Mucosa of stomach (tissue), 1 donor: ENCODE results near the gene C20orf96.
A peak's percentile ranks its signal among the peaks of the same experiment; 100 is the strongest.

Experiments used
- H3K27me3 ChIP-seq: one replicate; pipeline ENCODE4 v1.7.0; 2013; ENCODE audit warnings: mild to moderate bottlenecking, low read length; ENCODE audit not compliant: control insufficient read depth, insufficient read depth
- H3K36me3 ChIP-seq: one replicate; pipeline ENCODE4 v1.7.0; 2013; ENCODE audit warnings: low read length; ENCODE audit not compliant: control insufficient read depth, insufficient read depth
- H3K4me1 ChIP-seq: one replicate; pipeline ENCODE4 v1.7.0; 2013; ENCODE audit warnings: mild to moderate bottlenecking, low read length; ENCODE audit not compliant: control insufficient read depth, insufficient read depth
- H3K4me3 ChIP-seq: one replicate; pipeline ENCODE4 v1.7.0; 2013; ENCODE audit warnings: low read length
- H3K9ac ChIP-seq: one replicate; pipeline ENCODE4 v1.7.0; 2013; ENCODE audit warnings: mild to moderate bottlenecking, low read length, moderate library complexity
- H3K9me3 ChIP-seq: one replicate; pipeline ENCODE4 v1.7.0; 2013; ENCODE audit warnings: mild to moderate bottlenecking, low read length, moderate library complexity; ENCODE audit not compliant: control insufficient read depth
- donor health status: Pancreatic carcinoma.

C20orf96 gene

DNA sequence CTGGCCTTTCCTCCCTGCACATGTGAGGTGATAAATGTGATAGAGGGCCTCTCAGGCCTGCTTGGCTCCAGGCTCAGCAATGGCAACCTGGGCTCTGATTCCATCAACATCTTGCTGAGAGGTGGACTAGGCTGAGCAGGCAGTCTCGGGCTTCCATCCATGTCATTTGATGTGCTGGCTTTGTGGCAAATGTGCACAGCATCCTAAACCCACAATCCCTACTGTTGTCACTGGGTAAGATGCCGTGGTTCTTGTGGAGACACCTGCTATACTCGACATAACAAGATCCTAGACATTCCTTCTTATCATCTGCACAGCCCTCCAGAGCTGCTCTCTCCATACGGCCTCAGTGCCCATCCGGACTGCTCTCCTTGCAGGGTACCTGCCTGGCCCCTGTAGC, 4.1 kb upstream of the C20orf96 start:
- no peaks in the 10 kb centered on the region for H3K27me3 ChIP-seq
- H3K4me1 ChIP-seq = peaks cover 14% of the 10 kb centered on the region
- H3K4me3 ChIP-seq = no peak overlapping the region
- H3K9me3 ChIP-seq = no peaks in the 10 kb centered on the region
- H3K9ac ChIP-seq = no peak overlapping the region
- no peaks in the 10 kb centered on the region for H3K36me3 ChIP-seq

DNA sequence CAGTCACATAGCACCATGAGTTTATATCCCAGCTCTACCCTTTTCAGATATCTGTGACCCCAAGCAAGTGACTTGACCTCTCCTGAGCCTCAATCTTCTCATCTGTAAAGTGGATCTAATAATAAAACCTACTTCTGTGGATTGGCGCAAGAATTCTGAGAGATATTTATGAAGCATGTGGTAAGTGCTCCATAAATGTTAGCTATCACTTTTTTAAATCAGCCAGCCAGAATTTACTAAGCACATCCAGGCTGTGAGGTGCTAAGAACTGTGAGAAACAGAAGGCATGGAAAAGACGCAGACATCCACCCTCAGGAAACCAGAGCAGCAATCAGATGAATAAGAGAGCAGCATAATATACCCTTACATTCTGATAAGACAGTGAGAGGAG, 862 bp downstream of the C20orf96 start:
- Histone ChIP-seq H3K27me3 (no peaks in the 10 kb centered on the region), H3K9ac (peak overlapping the region; percentile 86), H3K36me3 (no peaks in the 10 kb centered on the region), H3K4me3 (peak overlapping the region; percentile 71), H3K9me3 (no peaks in the 10 kb centered on the region), H3K4me1 (peaks cover 12% of the 10 kb centered on the region)

DNA sequence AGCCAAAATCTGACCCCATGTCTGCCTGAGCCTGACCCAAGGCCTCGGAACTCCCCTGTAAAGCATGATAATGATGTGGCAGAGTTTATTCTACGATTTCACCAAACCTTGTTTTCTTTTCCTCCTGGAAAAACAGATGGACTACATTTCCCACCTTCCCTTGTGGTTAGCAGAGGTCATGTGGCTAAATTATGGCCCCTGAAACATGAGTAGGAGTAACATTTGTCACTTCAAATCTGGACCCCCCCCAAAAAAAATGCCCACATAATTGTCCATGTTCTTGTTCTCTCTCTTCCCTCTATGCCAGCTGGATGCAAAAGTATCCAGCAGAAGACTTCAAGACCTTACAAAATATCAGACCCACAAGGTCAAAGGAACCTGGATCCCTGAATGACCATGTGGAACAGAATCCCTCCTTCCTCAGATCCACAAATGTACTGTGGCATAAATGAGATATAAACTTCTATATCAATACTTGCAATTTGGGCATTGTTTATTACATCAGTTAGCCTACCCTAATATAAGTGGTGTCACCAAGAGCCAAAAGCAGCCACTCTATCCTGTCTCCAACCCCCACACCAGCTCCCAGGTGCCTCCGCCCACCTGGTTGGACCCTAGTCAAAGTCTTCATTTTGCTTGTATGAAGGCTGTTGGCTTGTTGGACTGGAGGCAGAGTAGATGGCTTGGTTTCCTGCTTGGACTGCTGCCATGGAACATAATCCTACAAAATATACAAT, 1.4 kb downstream of the C20orf96 start:
- Histone ChIP-seq H3K27me3 (no peaks in the 10 kb centered on the region), H3K36me3 (no peaks in the 10 kb centered on the region), H3K4me3 (no peak overlapping the region), H3K4me1 (peaks cover 12% of the 10 kb centered on the region), H3K9ac (no peak overlapping the region), H3K9me3 (no peaks in the 10 kb centered on the region)

DNA sequence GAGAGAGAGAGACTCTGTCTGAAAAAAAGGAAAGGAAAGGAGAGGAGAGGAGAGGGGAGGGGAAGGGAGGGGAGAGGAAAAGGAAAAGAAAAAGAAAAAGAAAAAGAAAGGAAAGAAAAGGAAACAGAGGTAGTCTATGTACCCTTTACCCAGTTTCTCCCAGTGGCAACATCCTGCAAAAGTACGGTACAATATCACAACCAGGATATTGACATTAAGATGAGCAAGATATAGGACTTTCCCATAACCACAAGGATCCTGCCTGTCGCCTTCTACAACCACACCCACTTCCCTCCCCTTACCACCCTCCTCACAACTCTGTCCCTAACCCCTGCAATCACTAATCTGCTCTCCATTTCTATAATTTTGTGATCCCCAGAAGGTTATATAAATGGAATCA, 4.0 kb downstream of the C20orf96 start:
- no peaks in the 10 kb centered on the region for H3K27me3 ChIP-seq
- H3K9ac ChIP-seq = no peak overlapping the region
- H3K9me3 ChIP-seq = no peaks in the 10 kb centered on the region
- H3K4me3 ChIP-seq = no peak overlapping the region
- no peaks in the 10 kb centered on the region for H3K36me3 ChIP-seq
- peaks cover 12% of the 10 kb centered on the region for H3K4me1 ChIP-seq

DNA sequence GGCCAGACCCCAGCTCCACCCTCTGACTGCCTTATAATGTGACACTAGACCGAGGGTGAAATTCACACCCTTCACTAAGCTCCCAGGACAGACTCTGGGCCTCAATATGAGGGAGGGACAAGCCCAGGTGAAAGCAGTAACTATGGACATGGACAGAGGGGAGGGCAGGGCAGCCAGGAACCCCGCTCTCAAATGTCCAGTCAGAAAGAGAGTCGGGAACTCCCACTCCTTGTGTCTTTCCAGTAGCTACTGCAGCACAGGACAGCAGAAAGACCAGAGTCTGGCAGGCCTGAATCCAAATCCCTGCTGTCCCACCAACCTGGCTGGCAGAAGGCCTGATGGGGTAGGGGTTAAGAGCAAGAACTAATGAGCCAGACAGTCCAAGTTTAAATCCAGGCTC, 6.4 kb downstream of the C20orf96 start:
- H3K36me3 ChIP-seq = no peaks in the 10 kb centered on the region

DNA sequence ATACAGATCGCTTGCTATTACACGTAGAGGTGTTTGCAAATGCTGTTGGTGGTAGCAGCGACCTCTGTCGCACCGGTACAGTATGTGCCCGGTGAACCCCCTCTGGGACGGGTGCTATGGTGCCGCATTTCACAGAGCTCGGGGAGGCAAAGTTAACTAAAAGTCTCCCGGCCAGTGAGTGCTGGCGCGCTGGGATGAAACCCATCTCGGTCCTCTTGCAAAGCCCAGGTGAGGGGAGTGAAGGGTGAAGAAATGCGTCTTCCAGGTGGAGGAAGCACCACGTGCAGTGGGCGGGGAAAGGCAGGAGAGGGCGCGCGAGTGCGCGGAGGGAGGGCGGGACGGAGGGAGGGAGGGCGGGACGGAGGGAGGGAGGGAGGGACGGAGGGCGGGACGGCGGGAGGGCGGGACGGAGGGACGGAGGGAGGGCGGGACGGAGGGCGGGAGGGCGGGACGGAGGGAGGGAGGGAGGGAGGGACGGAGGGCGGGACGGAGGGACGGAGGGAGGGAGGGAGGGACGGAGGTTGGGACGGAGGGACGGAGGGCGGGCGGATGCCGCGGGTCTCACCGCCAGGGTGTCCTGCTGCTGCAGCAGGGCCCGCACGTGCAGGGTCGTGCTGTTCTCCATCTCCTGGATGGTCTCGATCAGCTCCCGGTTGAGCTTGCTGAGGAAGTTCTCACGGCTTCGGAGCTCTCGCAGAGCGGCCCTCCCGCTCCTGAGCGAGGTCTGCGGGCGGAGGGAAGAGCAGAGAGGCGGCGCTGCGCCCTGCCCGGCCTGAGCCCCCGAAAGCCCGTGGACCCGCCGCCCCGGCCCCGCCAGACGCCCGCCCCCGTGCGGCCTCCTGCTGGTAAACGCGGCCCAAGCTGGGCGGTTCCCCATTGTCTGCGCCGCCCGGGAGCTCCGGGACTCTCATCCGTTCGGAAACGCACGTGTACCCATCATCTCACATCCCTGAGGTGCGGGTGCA, 11.7 kb downstream of the C20orf96 start:
- Histone ChIP-seq H3K27me3 (no peaks in the 10 kb centered on the region), H3K9ac (no peak overlapping the region), H3K4me3 (no peak overlapping the region)

More for the DNA sequence above, 6.4 kb downstream of the C20orf96 start:
- H3K27me3 ChIP-seq = no peaks in the 10 kb centered on the region
- no peak overlapping the region for H3K9ac ChIP-seq
- H3K9me3 ChIP-seq = no peaks in the 10 kb centered on the region
- no peak overlapping the region for H3K4me3 ChIP-seq
- H3K4me1 ChIP-seq = no peaks in the 10 kb centered on the region

DNA sequence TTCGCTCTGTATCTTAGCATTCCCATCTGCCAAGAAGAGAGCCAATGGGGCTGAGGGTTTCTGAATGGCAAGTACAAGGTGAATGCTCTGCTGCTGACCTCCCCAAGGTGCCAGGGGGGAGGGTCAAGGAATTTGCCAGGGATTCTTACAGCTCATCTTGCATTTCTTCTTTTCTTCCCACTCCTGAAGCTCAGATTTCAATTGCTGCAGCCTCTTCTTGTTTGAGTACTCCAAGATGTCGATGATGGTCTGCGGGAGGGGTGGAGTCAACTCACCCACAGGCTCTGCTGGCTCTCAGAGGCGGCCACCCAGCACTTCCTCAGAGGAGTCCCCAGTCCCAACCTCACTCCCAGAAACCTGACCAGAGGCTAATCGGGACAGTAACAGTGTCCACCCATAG, 12.4 kb downstream of the C20orf96 start:
- H3K9me3 ChIP-seq = no peaks in the 10 kb centered on the region
- no peaks in the 10 kb centered on the region for H3K27me3 ChIP-seq
- H3K4me3 ChIP-seq = no peak overlapping the region
- H3K4me1 ChIP-seq = no peaks in the 10 kb centered on the region
- H3K36me3 ChIP-seq = no peaks in the 10 kb centered on the region
- no peak overlapping the region for H3K9ac ChIP-seq

More for the DNA sequence above, 11.7 kb downstream of the C20orf96 start:
- H3K36me3 ChIP-seq = no peaks in the 10 kb centered on the region
- H3K4me1 ChIP-seq = no peaks in the 10 kb centered on the region
- H3K9me3 ChIP-seq = no peaks in the 10 kb centered on the region

DNA sequence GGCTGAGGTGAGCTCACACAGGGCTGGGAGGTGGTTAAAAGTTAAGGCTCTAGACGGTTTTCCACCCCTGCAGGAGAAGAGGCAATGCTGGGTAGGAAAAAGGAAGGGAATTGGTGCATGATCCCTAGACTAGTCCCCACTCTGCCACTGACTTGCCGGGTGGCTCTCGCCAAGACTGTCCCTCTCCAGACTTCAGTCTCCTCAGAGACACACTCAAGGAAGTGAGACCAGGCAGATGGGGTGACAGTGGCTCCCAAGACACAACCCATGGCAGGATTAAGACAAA, 13.1 kb downstream of the C20orf96 start:
- H3K4me1 ChIP-seq = no peaks in the 10 kb centered on the region
- H3K9me3 ChIP-seq = no peaks in the 10 kb centered on the region
- H3K36me3 ChIP-seq = no peaks in the 10 kb centered on the region
- H3K27me3 ChIP-seq = no peaks in the 10 kb centered on the region
- no peak overlapping the region for H3K9ac ChIP-seq
- no peak overlapping the region for H3K4me3 ChIP-seq

DNA sequence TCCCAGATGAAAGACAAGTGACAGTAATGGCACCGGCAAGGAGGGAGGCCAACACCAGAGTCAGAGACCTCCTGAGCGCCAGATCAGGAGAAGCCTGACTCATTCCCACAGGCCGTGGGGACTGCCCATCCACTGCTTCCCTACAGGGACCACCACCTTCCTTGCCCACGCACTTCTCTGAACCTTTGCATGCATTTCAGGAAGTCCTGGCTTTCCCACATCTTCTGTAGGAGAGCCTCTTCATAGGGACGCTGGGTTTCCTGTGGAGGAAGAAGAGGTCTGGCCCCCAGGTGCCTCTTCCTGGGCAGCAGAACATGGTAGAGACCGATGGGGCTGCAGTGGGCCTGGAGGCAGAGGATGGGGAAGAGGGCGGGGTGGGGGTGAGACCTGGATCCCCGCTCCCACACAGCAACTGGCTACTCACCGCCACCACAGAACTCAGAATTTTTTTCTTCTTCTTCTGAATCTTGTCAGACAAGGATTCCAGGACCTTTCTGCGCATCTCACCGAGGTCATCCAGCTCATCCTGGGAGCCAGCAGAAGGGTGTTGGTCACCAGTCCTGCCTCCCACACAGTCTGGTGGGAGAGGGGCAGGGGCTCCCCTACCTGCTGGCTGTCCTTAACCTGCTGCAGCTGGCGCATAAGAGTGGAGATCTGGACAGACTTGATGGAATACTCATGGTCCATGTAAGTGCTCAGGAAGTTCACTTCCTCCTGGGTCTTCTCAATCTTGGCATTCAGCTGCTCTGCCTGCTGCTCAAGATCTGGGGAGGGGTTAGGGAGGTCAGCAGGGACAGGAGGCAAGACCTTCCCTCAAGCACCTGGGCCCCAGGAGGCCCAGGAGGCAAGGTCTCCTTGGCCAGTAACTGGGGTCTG, 13.7 kb downstream of the C20orf96 start:
- Histone ChIP-seq H3K4me3 (no peak overlapping the region), H3K4me1 (no peaks in the 10 kb centered on the region), H3K27me3 (no peaks in the 10 kb centered on the region), H3K9ac (no peak overlapping the region), H3K9me3 (no peaks in the 10 kb centered on the region), H3K36me3 (no peaks in the 10 kb centered on the region)

DNA sequence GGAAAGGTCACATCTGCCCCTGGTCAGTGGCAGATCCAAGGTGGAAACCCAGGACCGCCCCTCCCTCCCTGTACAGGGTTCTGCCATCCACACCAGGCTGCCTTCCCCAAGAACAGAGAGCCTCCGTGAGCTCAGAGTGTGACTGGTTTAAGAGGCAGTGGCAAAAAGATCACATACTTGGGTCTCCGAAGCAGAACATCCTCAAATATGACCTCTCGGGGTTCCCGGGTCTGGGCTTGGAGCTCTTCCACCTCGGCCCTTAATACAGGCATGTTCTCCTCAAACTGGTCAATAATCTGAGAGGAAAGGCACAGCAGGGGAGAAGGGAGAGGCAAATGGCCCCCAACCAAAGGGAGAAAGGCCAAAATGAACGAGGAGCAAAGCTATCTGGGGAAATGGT, 14.8 kb downstream of the C20orf96 start:
- Histone ChIP-seq H3K27me3 (no peaks in the 10 kb centered on the region), H3K9me3 (no peaks in the 10 kb centered on the region), H3K9ac (no peak overlapping the region), H3K4me1 (no peaks in the 10 kb centered on the region), H3K36me3 (no peaks in the 10 kb centered on the region), H3K4me3 (no peak overlapping the region)

DNA sequence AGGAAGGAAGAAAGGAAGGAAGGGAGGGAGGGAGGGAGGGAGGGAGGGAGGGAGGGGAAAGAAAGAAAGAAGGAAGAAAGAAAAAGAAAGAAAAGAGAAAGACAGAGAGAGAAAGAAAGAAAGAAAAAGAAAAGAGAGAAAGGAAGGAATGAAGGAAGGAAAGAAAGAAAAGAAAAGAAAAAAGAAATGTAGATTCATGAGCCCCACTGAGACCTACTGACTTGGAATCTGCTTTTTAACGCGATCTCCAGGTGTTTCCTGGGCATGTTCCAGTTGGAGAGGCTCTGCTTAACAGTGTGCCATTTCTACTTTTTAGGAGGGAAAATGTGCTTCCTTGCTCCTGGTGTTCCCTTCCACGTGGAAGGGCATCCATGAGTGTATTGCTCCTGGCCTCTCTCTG, 16.7 kb downstream of the C20orf96 start:
- Histone ChIP-seq H3K27me3 (no peaks in the 10 kb centered on the region), H3K36me3 (no peaks in the 10 kb centered on the region), H3K9me3 (no peaks in the 10 kb centered on the region), H3K4me1 (no peaks in the 10 kb centered on the region), H3K4me3 (no peak overlapping the region), H3K9ac (no peak overlapping the region)

DNA sequence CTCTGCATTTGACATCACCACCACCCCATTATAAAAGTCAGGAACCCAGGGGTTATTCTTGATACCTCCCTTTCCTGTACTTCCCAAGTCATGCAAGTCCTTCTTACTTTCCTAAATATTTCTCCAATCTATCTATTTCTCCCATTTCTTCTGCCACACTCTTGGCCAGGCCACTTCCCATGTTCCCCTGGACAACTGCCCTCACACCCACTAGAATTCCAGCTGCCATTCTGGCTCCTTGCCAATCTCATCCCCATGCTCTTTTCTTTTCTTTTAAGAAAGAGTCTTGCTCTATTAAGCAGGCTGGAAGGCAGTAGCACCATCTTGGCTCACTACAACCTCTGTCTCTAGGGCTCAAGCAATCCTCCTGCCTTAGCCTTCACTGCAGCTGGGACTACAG, 17.8 kb downstream of the C20orf96 start:
- no peak overlapping the region for H3K9ac ChIP-seq
- no peaks in the 10 kb centered on the region for H3K27me3 ChIP-seq
- no peak overlapping the region for H3K4me3 ChIP-seq
- H3K9me3 ChIP-seq = no peaks in the 10 kb centered on the region
- H3K4me1 ChIP-seq = no peaks in the 10 kb centered on the region
- H3K36me3 ChIP-seq = no peaks in the 10 kb centered on the region
